GM23338 (cell line): ENCODE measurements around the gene TBX10. TPM values are rescaled to one million over a fixed set of nuclear protein-coding genes. Genes with fewer than 3 reads are reported as not detected.
"Not testable (repeated sequence)": the region's sequence is repeated elsewhere in the genome, so short reads cannot be mapped to it uniquely, and the experiment has no call there.

Experiments used
- ATAC-seq: fragments of 200-7000 bp; cut with Tn5 transposase; 3 replicates; pipeline ENCODE4 v1.9.1; 2020
- DNase-seq: peaks from one replicate; pipeline ENCODE4 v3.0.0-alpha.2; 2015; ENCODE audit warnings: low spot score
- H2AFZ ChIP-seq: fragments of 200-600 bp; sonication (generic); 2 replicates; pipeline ENCODE4 v1.8.0; 2016; ENCODE audit warnings: antibody characterized with exemption, mild to moderate bottlenecking, moderate library complexity
- H3F3A ChIP-seq: fragments of 200-600 bp; sonication (generic); replicated peaks from 2 replicates; pipeline ENCODE4 v1.8.0; 2017; ENCODE audit warnings: antibody characterized with exemption, mixed run types, low read depth
- H3K27ac ChIP-seq: fragments of 200-600 bp; sonication (generic); 2 replicates; pipeline ENCODE4 v1.6.1; 2016; ENCODE audit warnings: low read depth
- H3K27me3 ChIP-seq: fragments of 200-600 bp; sonication (generic); 2 replicates; pipeline ENCODE4 v1.8.0; 2016; ENCODE audit warnings: mild to moderate bottlenecking, mixed run types, moderate library complexity; ENCODE audit not compliant: insufficient read depth
- H3K36me3 ChIP-seq: fragments of 200-600 bp; sonication (generic); 2 replicates; pipeline ENCODE4 v1.8.0; 2016; ENCODE audit warnings: mild to moderate bottlenecking; ENCODE audit not compliant: insufficient read depth
- H3K4me1 ChIP-seq: fragments of 200-600 bp; sonication (generic); 2 replicates; pipeline ENCODE4 v1.8.0; 2016; ENCODE audit warnings: mild to moderate bottlenecking, moderate library complexity; ENCODE audit not compliant: insufficient read depth
- H3K4me2 ChIP-seq: fragments of 200-600 bp; sonication (generic); 2 replicates; pipeline ENCODE4 v1.7.1; 2017; ENCODE audit warnings: mixed run types
- H3K4me3 ChIP-seq: fragments of 200-600 bp; sonication (generic); 2 replicates; pipeline ENCODE4 v1.6.1; 2016; ENCODE audit warnings: mixed run types
- H3K79me2 ChIP-seq: fragments of 200-600 bp; sonication (generic); replicated peaks from 2 replicates; pipeline ENCODE4 v1.8.0; 2017; ENCODE audit warnings: mild to moderate bottlenecking; ENCODE audit not compliant: insufficient read depth
- H3K9me2 ChIP-seq: fragments of 200-600 bp; sonication (generic); 2 replicates; pipeline ENCODE4 v1.8.0; 2017; ENCODE audit not compliant: insufficient read depth
- H4K20me1 ChIP-seq: fragments of 200-600 bp; sonication (generic); replicated peaks from 2 replicates; pipeline ENCODE4 v1.8.0; 2017; ENCODE audit warnings: mild to moderate bottlenecking; ENCODE audit not compliant: insufficient read depth
- H3K27ac Mint-ChIP-seq: 2 replicates; pipeline ENCODE4 v1.8.0; 2020; ENCODE audit warnings: inconsistent platforms, mild to moderate bottlenecking, moderate library complexity, mixed read lengths
- H3K27me3 Mint-ChIP-seq: 3 replicates; pipeline ENCODE4 v1.8.0; 2022; ENCODE audit warnings: low read depth, mild to moderate bottlenecking, moderate library complexity, mixed read lengths, inconsistent platforms; ENCODE audit not compliant: insufficient read depth, poor library complexity
- H3K36me3 Mint-ChIP-seq: 3 replicates; pipeline ENCODE4 v1.8.0; 2021; ENCODE audit warnings: low read depth, mild to moderate bottlenecking, inconsistent platforms, moderate library complexity, mixed read lengths
- H3K4me1 Mint-ChIP-seq: 3 replicates; pipeline ENCODE4 v1.8.0; 2020; ENCODE audit warnings: mild to moderate bottlenecking, inconsistent platforms, mixed read lengths
- H3K4me3 Mint-ChIP-seq: 3 replicates; pipeline ENCODE4 v1.8.0; 2021; ENCODE audit warnings: moderate library complexity, mild to moderate bottlenecking, inconsistent platforms, mixed read lengths
- H3K9me3 Mint-ChIP-seq: 3 replicates; pipeline ENCODE4 v1.8.0; 2020; ENCODE audit warnings: moderate library complexity, mild to moderate bottlenecking, inconsistent platforms, mixed read lengths
- JUNB ChIP-seq: IDR thresholded peaks from one replicate; pipeline ENCODE4 v1.6.1; 2016; ENCODE audit warnings: antibody characterized with exemption; ENCODE audit not compliant: unreplicated experiment
- NANOG ChIP-seq: IDR thresholded peaks from 2 replicates; pipeline ENCODE4 v1.6.1; 2016; ENCODE audit warnings: antibody characterized with exemption, borderline replicate concordance
- POLR2AphosphoS5 ChIP-seq: IDR thresholded peaks from 2 replicates; pipeline ENCODE4 v1.6.1; 2016; ENCODE audit warnings: antibody characterized with exemption, low read depth
- STAT1 ChIP-seq: IDR thresholded peaks from one replicate; pipeline ENCODE4 v1.6.1; 2016; ENCODE audit warnings: antibody characterized with exemption; ENCODE audit not compliant: unreplicated experiment
- polyA plus RNA-seq: library from polyadenylated mRNA; unstranded; fragments of >200 nt; fragmentation: Nextera tagmentation; extraction: Ambion mirVana; gene quantifications from 2 replicates; pipeline ENCODE4 v1.2.1, GENCODE V29; 2016
- total RNA-seq: library from RNA; depleted of rRNA; stranded (reverse); fragments of >200 nt; shearing (Covaris generic); gene quantifications from 2 replicates; pipeline ENCODE4 v1.2.3, GENCODE V29; 2014

The TBX10 gene
- total and polyA plus RNA-seq, 2 experiments from 2014 or later = 0.10 TPM; not detected in 1

GRCh38 chr11:67638535-67639437 lies 777 bp downstream of the TBX10 start:
- Histone ChIP-seq H4K20me1 (no peaks in the 10 kb centered on the region), H3K79me2 (no peaks in the 10 kb centered on the region), H3K27me3 (peaks cover 8% of the 10 kb centered on the region), H3K36me3 (no peaks in the 10 kb centered on the region), H3K4me1 (no peaks in the 10 kb centered on the region), H3K4me3 (no peak overlapping the region), H3K9me2 (no peaks in the 10 kb centered on the region), H3K4me2 (no peak overlapping the region), H2AFZ (no peak overlapping the region), H3K27ac (no peak overlapping the region), H3F3A (no peaks in the 10 kb centered on the region)
- no peak for DNase-seq
- no peak for ATAC-seq
- TF ChIP-seq POLR2AphosphoS5 = no peak
- Mint-ChIP-seq H3K27ac (no peak overlapping the region), H3K9me3 (no peaks in the 10 kb centered on the region; the same call in 2 of the 3 replicates), H3K36me3 (no peaks in the 10 kb centered on the region; the same call in 2 of the 3 replicates), H3K4me3 (no peak overlapping the region), H3K27me3 (peaks cover 16% of the 10 kb centered on the region), H3K4me1 (0 out of 3 replicates have a peak, but pooled peaks cover 5% of the 10 kb centered on the region)

GRCh38 chr11:67637441-67637840 lies 2.1 kb downstream of the TBX10 start:
- not testable (repeated sequence) for DNase-seq, H3K9me2 ChIP-seq, H3K4me3 ChIP-seq, H3K4me3 Mint-ChIP-seq, H3F3A ChIP-seq, H3K27ac ChIP-seq, ATAC-seq, H4K20me1 ChIP-seq, H3K79me2 ChIP-seq, H3K4me1 ChIP-seq, H3K27ac Mint-ChIP-seq, H2AFZ ChIP-seq, H3K4me1 Mint-ChIP-seq, H3K36me3 Mint-ChIP-seq, H3K9me3 Mint-ChIP-seq, H3K4me2 ChIP-seq, H3K27me3 ChIP-seq, H3K36me3 ChIP-seq
- peaks cover 18% of the 10 kb centered on the region for H3K27me3 Mint-ChIP-seq

DNA sequence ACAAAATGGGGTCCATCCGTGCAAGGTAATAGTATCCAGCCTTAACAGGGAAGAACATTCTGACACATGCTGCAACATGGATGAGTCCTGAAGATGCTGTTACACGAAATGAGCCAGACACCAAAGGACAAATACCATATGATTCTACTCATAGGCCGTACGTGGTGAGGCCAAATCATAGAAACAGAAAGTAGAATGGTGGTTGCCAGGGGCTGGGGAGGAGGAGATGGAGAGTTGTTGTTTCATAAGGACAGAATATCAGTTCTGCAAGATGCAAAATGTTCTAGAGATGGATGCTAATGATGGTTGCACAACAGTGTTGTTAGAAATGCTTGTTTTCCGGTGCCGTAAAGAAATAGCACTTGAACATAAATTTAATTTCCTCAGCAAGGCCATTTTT lies 2.6 kb downstream of the TBX10 start:
- no peak for DNase-seq

DNA sequence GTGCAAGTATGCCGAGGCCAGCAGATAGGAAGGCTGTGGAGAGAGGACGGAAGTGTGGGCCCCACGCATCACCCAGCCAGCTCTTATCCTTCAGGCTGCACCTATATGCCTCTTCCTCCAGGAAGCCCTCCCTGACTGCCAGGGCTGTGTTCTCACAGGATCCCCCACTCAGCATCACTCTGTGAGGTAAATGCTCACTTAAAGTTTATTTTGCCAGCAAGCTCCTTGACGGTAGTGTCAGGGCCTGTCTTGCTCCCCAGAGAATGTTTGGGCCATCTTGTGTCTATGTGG lies 4.4 kb downstream of the TBX10 start:
- Histone ChIP-seq H3F3A (peaks cover 5% of the 10 kb centered on the region; the same call in 1 of the 2 replicates), H3K27me3 (peaks cover under 1% of the 10 kb centered on the region), H3K36me3 (no peaks in the 10 kb centered on the region), H3K4me3 (no peak overlapping the region), H3K79me2 (no peaks in the 10 kb centered on the region), H3K27ac (no peak overlapping the region), H3K9me2 (no peaks in the 10 kb centered on the region), H2AFZ (no peak overlapping the region), H4K20me1 (no peaks in the 10 kb centered on the region), H3K4me2 (no peak overlapping the region), H3K4me1 (peaks cover 10% of the 10 kb centered on the region; the same call in 1 of the 2 replicates)
- no peak for ATAC-seq
- no peaks in the 10 kb centered on the region; the same call in 2 of the 3 replicates for H3K9me3 Mint-ChIP-seq
- no peak overlapping the region for H3K4me3 Mint-ChIP-seq
- TF ChIP-seq NANOG (no peak), JUNB (no peak)
- peaks cover 16% of the 10 kb centered on the region; the same call in 2 of the 3 replicates for H3K4me1 Mint-ChIP-seq
- no peak for DNase-seq
- no peaks in the 10 kb centered on the region; the same call in 2 of the 3 replicates for H3K36me3 Mint-ChIP-seq
- no peak overlapping the region for H3K27ac Mint-ChIP-seq
- H3K27me3 Mint-ChIP-seq = peaks cover 28% of the 10 kb centered on the region

More for the DNA sequence above, 2.6 kb downstream of the TBX10 start:
- Histone ChIP-seq H3K79me2 (no peaks in the 10 kb centered on the region), H4K20me1 (no peaks in the 10 kb centered on the region), H3K36me3 (no peaks in the 10 kb centered on the region), H3K4me3 (no peak overlapping the region), H3K27ac (no peak overlapping the region), H3K4me1 (no peaks in the 10 kb centered on the region), H3K27me3 (peaks cover 8% of the 10 kb centered on the region), H3F3A (no peaks in the 10 kb centered on the region), H3K4me2 (no peak overlapping the region), H2AFZ (no peak overlapping the region), H3K9me2 (no peaks in the 10 kb centered on the region)
- Mint-ChIP-seq H3K27ac (no peak overlapping the region), H3K4me3 (no peak overlapping the region), H3K36me3 (no peaks in the 10 kb centered on the region; the same call in 2 of the 3 replicates), H3K27me3 (peaks cover 22% of the 10 kb centered on the region), H3K4me1 (peaks cover 8% of the 10 kb centered on the region; the same call in 2 of the 3 replicates), H3K9me3 (no peaks in the 10 kb centered on the region; the same call in 2 of the 3 replicates)
- ATAC-seq = no peak
- TF ChIP-seq STAT1 (no peak), NANOG (no peak)
